HCT116 (cell line): ENCODE measurements around the gene AOAH. TPM values are rescaled to one million over a fixed set of nuclear protein-coding genes. Genes with fewer than 3 reads are reported as not detected.

Source experiments
- ATAC-seq: fragments of 200-7000 bp; cut with Tn5 transposase; 2 replicates; pipeline ENCODE4 v1.9.1; 2020; ENCODE audit warnings: mild to moderate bottlenecking, moderate library complexity
- BruUV-seq: library from RNA; stranded (reverse); fragments of 400-500 nt; replicated peaks from 2 replicates; lab custom pipeline; 2021; lab: Mats Ljungman, UMichigan
- CTCF ChIA-PET: fragments of 300-600 bp; sonication (Branson Sonifier 250); formaldehyde crosslinking; loops from one replicate; lab custom pipeline; 2021; ENCODE audit warnings: antibody characterized with exemption; lab: Charles Lee
- POLR2A ChIA-PET: fragments of 300-600, 350-600 bp; sonication (Branson Sonifier 250); formaldehyde crosslinking; loops from one replicate; lab custom pipeline; 2021; ENCODE audit warnings: antibody characterized with exemption; lab: Charles Lee
- RAD21 ChIA-PET, 2 experiments: fragments of 300-600 bp; sonication (Branson Sonifier 250); formaldehyde crosslinking; loops; one replicate each; lab custom pipeline; 2023; ENCODE audit warnings: low total read pairs in 2 of 2; ENCODE audit not compliant: uncharacterized antibody in 2 of 2, unreplicated experiment in 2 of 2, low non-redundant PET in 1 of 2; lab: Charles Lee
- DNase-seq: peaks from one replicate; pipeline ENCODE4 v3.0.0-alpha.2; 2010; ENCODE audit warnings: low read depth, low spot score
- H2AFZ ChIP-seq: fragments of 200-600 bp; shearing (Covaris generic), sonication (generic); 2 replicates; pipeline ENCODE4 v1.6.1; 2017; ENCODE audit warnings: low read depth, mixed run types, mixed read lengths, antibody characterized with exemption, low read length; ENCODE audit not compliant: poor library complexity, severe bottlenecking
- H3K27ac ChIP-seq: 2 replicates; pipeline ENCODE4 v1.5.1; 2012; ENCODE audit warnings: low read depth, low read length
- H3K27me3 ChIP-seq: fragments of 200-600 bp; sonication (generic); 2 replicates; pipeline ENCODE4 v1.6.1; 2016; ENCODE audit warnings: mixed run types, low read length, mixed read lengths; ENCODE audit not compliant: insufficient read depth
- H3K36me3 ChIP-seq, 2 experiments: fragments of 200-500 bp in 1 of 2; fragments of 200-600 bp in 1 of 2; sonication (Bioruptor generic) in 1 of 2; sonication (generic) in 1 of 2; 2 replicates each; pipeline versions ENCODE4 v1.5.1 to v1.6.1; 2014 to 2016; ENCODE audit warnings: low read length in 2 of 2, inconsistent platforms in 1 of 2, mixed read lengths in 1 of 2, mixed run types in 1 of 2; ENCODE audit not compliant: insufficient read depth in 2 of 2, control insufficient read depth in 1 of 2
- H3K4me1 ChIP-seq, 2 experiments: fragments of 200-600 bp in 1 of 2; sonication (generic) in 1 of 2; 2 replicates each; pipeline versions ENCODE4 v1.5.1 to v1.6.1; 2012 to 2017; ENCODE audit warnings: low read length in 2 of 2, inconsistent platforms in 1 of 2, mild to moderate bottlenecking in 1 of 2, mixed read lengths in 1 of 2, mixed run types in 1 of 2, moderate library complexity in 1 of 2; ENCODE audit not compliant: insufficient read depth in 2 of 2, control insufficient read depth in 1 of 2
- H3K4me2 ChIP-seq: fragments of 200-600 bp; sonication (generic); 2 replicates; pipeline ENCODE4 v1.6.1; 2017; ENCODE audit warnings: mixed run types, low read length, mixed read lengths
- H3K4me3 ChIP-seq, 2 experiments: fragments of 200-600 bp in 1 of 2; sonication (generic) in 1 of 2; replicated peaks in 1 of 2; 2 replicates each; pipeline ENCODE4 v1.5.1; 2011 to 2016; ENCODE audit warnings: low read length in 2 of 2, control low read depth in 1 of 2, low read depth in 1 of 2, mild to moderate bottlenecking in 1 of 2, mixed read lengths in 1 of 2, mixed run types in 1 of 2
- H3K79me2 ChIP-seq: fragments of 200-600 bp; sonication (generic); 2 replicates; pipeline ENCODE4 v1.6.1; 2017; ENCODE audit warnings: mild to moderate bottlenecking, mixed run types, low read length, moderate library complexity, mixed read lengths; ENCODE audit not compliant: insufficient read depth
- H3K9ac ChIP-seq: fragments of 200-600 bp; sonication (generic); 2 replicates; pipeline ENCODE4 v1.6.1; 2016; ENCODE audit warnings: low read length, mixed read lengths
- H3K9me2 ChIP-seq: fragments of 200-600 bp; sonication (generic), shearing (Covaris generic); 2 replicates; pipeline ENCODE4 v1.6.1; 2017; ENCODE audit warnings: mixed run types, mild to moderate bottlenecking, moderate library complexity; ENCODE audit not compliant: insufficient read depth
- H3K9me3 ChIP-seq, 2 experiments: fragments of 200-500 bp in 1 of 2; fragments of 200-600 bp in 1 of 2; sonication (Bioruptor generic) in 1 of 2; sonication (generic) in 1 of 2; 2 replicates each; pipeline ENCODE4 v1.6.1; 2014 to 2017; ENCODE audit warnings: low read length in 2 of 2, mixed read lengths in 2 of 2, inconsistent platforms in 1 of 2, low read depth in 1 of 2, mild to moderate bottlenecking in 1 of 2, mixed run types in 1 of 2, moderate library complexity in 1 of 2; ENCODE audit not compliant: control insufficient read depth in 1 of 2, insufficient read depth in 1 of 2
- H4K20me1 ChIP-seq: fragments of 200-600 bp; sonication (generic), shearing (Covaris generic); 2 replicates; pipeline ENCODE4 v1.6.1; 2017; ENCODE audit warnings: mixed run types, mild to moderate bottlenecking, moderate library complexity; ENCODE audit not compliant: insufficient read depth
- EZH2 ChIP-seq: fragments of 200-600 bp; sonication (generic); IDR thresholded peaks from 2 replicates; pipeline ENCODE4 v1.6.1; 2017; ENCODE audit warnings: antibody characterized with exemption, mixed run types
- EZH2phosphoT487 ChIP-seq: fragments of 200-600 bp; IDR thresholded peaks from 2 replicates; pipeline ENCODE4 v1.6.1; 2018; ENCODE audit warnings: antibody characterized with exemption, borderline replicate concordance
- FOSL1 ChIP-seq: IDR thresholded peaks from 2 replicates; pipeline ENCODE4 v1.6.1; 2012; ENCODE audit warnings: low read depth
- JUND ChIP-seq: IDR thresholded peaks from 2 replicates; pipeline ENCODE4 v1.6.1; 2012
- MAX ChIP-seq: IDR thresholded peaks from 2 replicates; pipeline ENCODE4 v1.6.1; 2012
- POLR2AphosphoS5 ChIP-seq: IDR thresholded peaks from 2 replicates; pipeline ENCODE4 v1.6.1; 2011; ENCODE audit warnings: mild to moderate bottlenecking, low read depth, low read length, moderate library complexity
- RAD21 ChIP-seq: IDR thresholded peaks from 2 replicates; pipeline ENCODE4 v1.6.1; 2012; ENCODE audit warnings: low read depth, mild to moderate bottlenecking
- SIN3A ChIP-seq: IDR thresholded peaks from 2 replicates; pipeline ENCODE4 v1.6.1; 2012; ENCODE audit warnings: low read depth
- SP1 ChIP-seq: IDR thresholded peaks from 2 replicates; pipeline ENCODE4 v1.6.1; 2012; ENCODE audit warnings: low read depth
- SRF ChIP-seq: IDR thresholded peaks from 2 replicates; pipeline ENCODE4 v1.6.1; 2012; ENCODE audit warnings: low read depth
- TCF7L2 ChIP-seq: IDR thresholded peaks from 2 replicates; pipeline ENCODE4 v1.7.0; 2011; ENCODE audit warnings: borderline replicate concordance, inconsistent platforms; ENCODE audit not compliant: insufficient read depth, insufficient read length; ENCODE audit errors: extremely low read depth
- YY1 ChIP-seq: IDR thresholded peaks from 2 replicates; pipeline ENCODE4 v1.6.1; 2011; ENCODE audit warnings: low read length, low read depth, moderate library complexity, mild to moderate bottlenecking; ENCODE audit not compliant: insufficient replicate concordance; ENCODE audit errors: extremely low read depth
- ZNF274 ChIP-seq: fragments of 200-500 bp; sonication (Bioruptor generic); IDR thresholded peaks from 2 replicates; pipeline ENCODE4 v1.6.1; 2014; ENCODE audit warnings: mild to moderate bottlenecking, low read depth, low read length, inconsistent platforms
- intact Hi-C: fragments of 100-400 bp; cut with micrococcal nuclease; formaldehyde crosslinking; loops from 2 replicates; pipeline ENCODE4 v1.10.0; 2022
- total RNA-seq: library from RNA; stranded (reverse); gene quantifications from one replicate; pipeline ENCODE4 v1.2.1, GENCODE V29; 2021; ENCODE audit not compliant: unreplicated experiment

The AOAH gene
- total RNA-seq, 1 experiment from 2014 or later: 1.1 TPM

DNA sequence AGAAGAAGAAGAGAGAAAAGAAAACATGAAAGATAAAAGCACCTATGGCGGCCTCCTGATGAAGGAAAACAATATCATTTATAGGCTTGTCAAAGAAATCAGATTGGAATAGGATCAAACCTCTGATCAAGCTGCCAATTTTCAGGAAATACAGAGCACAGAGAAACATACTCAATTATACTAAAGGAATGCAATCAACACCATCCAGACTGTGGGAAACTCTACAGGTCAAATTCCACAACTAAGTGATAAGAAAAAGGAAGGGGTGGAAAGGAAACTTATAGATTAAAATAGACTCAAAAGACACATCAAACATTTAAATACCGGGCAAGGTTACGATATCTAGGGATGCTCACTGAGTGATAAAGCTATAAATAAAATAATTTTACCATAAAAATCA, 39.3 kb downstream of the AOAH start:
- H3K79me2 ChIP-seq: no peaks in the 10 kb centered on the region
- no peaks in the 10 kb centered on the region for H4K20me1 ChIP-seq
- H3K4me3 ChIP-seq: no peak overlapping the region
- no peak overlapping the region for H3K27ac ChIP-seq
- peaks cover 0 to 9% of the 10 kb centered on the region in 2 experiments; a peak in 2 of 4 replicates for H3K4me1 ChIP-seq
- H3K9ac ChIP-seq: no peak overlapping the region
- no peaks in the 10 kb centered on the region for H3K27me3 ChIP-seq
- H3K36me3 ChIP-seq: no peaks in the 10 kb centered on the region
- no peak for DNase-seq
- TF ChIP-seq EZH2 (no peak), JUND (no peak), SP1 (no peak), TCF7L2 (no peak), EZH2phosphoT487 (no peak), MAX (no peak), FOSL1 (no peak), ZNF274 (no peak), SRF (no peak), RAD21 (no peak)
- H3K4me2 ChIP-seq: no peak overlapping the region
- no peaks in the 10 kb centered on the region for H3K9me3 ChIP-seq
- ChIA-PET RAD21 (no interaction called here), CTCF (interaction anchor here (4.7 kb wide), 1 partner anchor 15 kb away, joined by 17 read pairs; no protein-coding TSS in a partner anchor), POLR2A (interaction anchor here (0.7 kb wide), 1 partner anchor 17 kb away, joined by 4 read pairs; no protein-coding TSS in a partner anchor)
- ATAC-seq: no peak
- intact Hi-C loops: no loop called here
- BruUV-seq: no TSS peak
- H3K9me2 ChIP-seq: no peaks in the 10 kb centered on the region
- H2AFZ ChIP-seq: no peak overlapping the region

- H3K4me2 ChIP-seq: no peak overlapping the region
- no TSS peak for BruUV-seq
- CTCF ChIA-PET: interaction anchor here (4.7 kb wide), 1 partner anchor 13 kb away, joined by 17 read pairs; no protein-coding TSS in a partner anchor
- ATAC-seq (no peak), DNase-seq (no peak)
- peaks cover 0 to 9% of the 10 kb centered on the region in 2 experiments; a peak in 2 of 4 replicates for H3K4me1 ChIP-seq
- H3K79me2 ChIP-seq: no peaks in the 10 kb centered on the region
- H3K9me2 ChIP-seq: no peaks in the 10 kb centered on the region
- no peak overlapping the region for H2AFZ ChIP-seq
- no peaks in the 10 kb centered on the region for H4K20me1 ChIP-seq
- RAD21 ChIA-PET: no interaction called here
- intact Hi-C loops: no loop called here
- H3K9me3 ChIP-seq: no peaks in the 10 kb centered on the region
- no peaks in the 10 kb centered on the region for H3K27me3 ChIP-seq
- no peak overlapping the region for H3K27ac ChIP-seq
- no peak overlapping the region for H3K9ac ChIP-seq
- POLR2A ChIA-PET: no interaction called here
- no peak overlapping the region for H3K4me3 ChIP-seq
- TF ChIP-seq JUND (no peak), EZH2 (no peak), YY1 (no peak), SIN3A (no peak), POLR2AphosphoS5 (no peak)
- TF ChIP-seq, all 23 proteins: peak for 0
- H3K36me3 ChIP-seq: no peaks in the 10 kb centered on the region
These were observed 40.5 kb downstream of the AOAH start for GRCh38 chr7:36683695-36684357.
